Measurements from ENCODE around the gene KLHL26. TPM values are rescaled to one million over a fixed set of nuclear protein-coding genes. Genes with fewer than 3 reads are reported as not detected.
A peak's percentile ranks its signal among the peaks of the same experiment; 100 is the strongest.

The KLHL26 gene
- total and polyA plus RNA-seq, 2 of the 4 experiments (the other 2 are of a cell fraction) = 2.2 to 4.7 TPM

- no peak for TF ChIP-seq USF2 (IDR thresholded peaks at IDR 0.05; ENCODE audit: low read depth, low read length)
These were observed 19.7 kb downstream of the KLHL26 start (continued) for GRCh38 chr19:18656337-18657086.

GRCh38 chr19:18657590-18658365 lies 20.9 kb downstream of the KLHL26 start:
- peaks cover 21% of the 10 kb centered on the region for H3K9me1 ChIP-seq (ENCODE audit: insufficient read depth, low read length)
- peak overlapping the region; percentile 90 for H3K4ac ChIP-seq (ENCODE audit: low read depth, low read length)
- H3K79me1 ChIP-seq (ENCODE audit: low read depth in 1 of 2, low read length in 2 of 2) = peaks cover 21 to 58% of the 10 kb centered on the region in 2 experiments
- H4K91ac ChIP-seq (ENCODE audit: insufficient read depth, low read depth, low read length) = peak overlapping the region; percentile 85
- H2BK120ac ChIP-seq (ENCODE audit: low read depth, low read length) = peak overlapping the region; percentile 63
- no TSS peak for BruUV-seq (replicated peaks)
- H2AFZ ChIP-seq (replicated peaks; ENCODE audit: low read length, poor library complexity) = no peak overlapping the region
- H3K23ac ChIP-seq (ENCODE audit: low read depth, low read length) = peak overlapping the region; percentile 82; the same call in 1 of the 2 replicates
- peak; percentile 18 for ATAC-seq (ENCODE audit: low read depth)
- H3K18ac ChIP-seq (ENCODE audit: low read depth, low read length) = peak overlapping the region; percentile 20; the same call in 1 of the 2 replicates
- peak; percentile 95 for TF ChIP-seq BHLHE40 (IDR thresholded peaks at IDR 0.05; ENCODE audit: low read depth, low read length)
- peak; percentile 34; the same call in 1 of the 2 replicates for TF ChIP-seq FOS (IDR thresholded peaks at IDR 0.05; ENCODE audit: low read depth, low read length)
- TF ChIP-seq POLR2A (IDR thresholded peaks at IDR 0.05; ENCODE audit: low read depth, low read length) = 0 out of 2 replicates have a peak, but pooled peaks have one; percentile 21
- peak; percentile 78 for TF ChIP-seq USF2 (IDR thresholded peaks at IDR 0.05; ENCODE audit: low read depth, low read length)
- TF ChIP-seq CEBPB (IDR thresholded peaks at IDR 0.05; ENCODE audit: low read depth, low read length) = no peak
- TF ChIP-seq RCOR1 (IDR thresholded peaks at IDR 0.05; ENCODE audit: insufficient replicate concordance, low read length) = peak; percentile 90
- no peak for TF ChIP-seq RFX5 (IDR thresholded peaks at IDR 0.05; ENCODE audit: low read depth, low read length)
- peak; percentile 88 for TF ChIP-seq MAZ (IDR thresholded peaks at IDR 0.05; ENCODE audit: borderline replicate concordance, low read depth, low read length)
- no peak for TF ChIP-seq RAD21 (IDR thresholded peaks at IDR 0.05; ENCODE audit: low read length)
- peak overlapping the region; percentile 94 for H2AK5ac ChIP-seq (ENCODE audit: low read depth, low read length)
- H4K20me1 ChIP-seq (ENCODE audit: insufficient read depth, low read length) = no peaks in the 10 kb centered on the region; the same call in 1 of the 2 replicates
- H3K27ac ChIP-seq (ENCODE audit: insufficient read depth, low read length) = peak overlapping the region; percentile 25; the same call in 1 of the 2 replicates
- no peak overlapping the region for H3K4me2 ChIP-seq (ENCODE audit: low read depth, low read length)
- dilution Hi-C loops (cut with HindIII; ENCODE audit: low sequenced_read_pairs, unreplicated experiment) (no loop called here), intact Hi-C loops (cut with micrococcal nuclease) (no loop called here), in situ Hi-C loops (cut with MboI; ENCODE audit: low sequenced_read_pairs) (no loop called here)
- H2BK15ac ChIP-seq (ENCODE audit: low read depth, low read length) = peak overlapping the region; percentile 34; the same call in 2 of the 3 replicates
- CTCF ChIA-PET = no interaction called here
- POLR2A ChIA-PET (ENCODE audit: unreplicated experiment) = no interaction called here
- H3K36me3 ChIP-seq (ENCODE audit: control insufficient read depth, insufficient read depth, low read length) = no peaks in the 10 kb centered on the region
- no peak overlapping the region for H3K56ac ChIP-seq (ENCODE audit: extremely low read depth, insufficient read depth, low read length)
- H3K14ac ChIP-seq (replicated peaks; ENCODE audit: low read depth, low read length) = peak overlapping the region; percentile 55; the same call in 1 of the 2 replicates
- H3K4me1 ChIP-seq (ENCODE audit: control insufficient read depth, insufficient read depth, low read length) = peaks cover 33% of the 10 kb centered on the region
- DNase-seq = peak; percentile 91
- peak overlapping the region; percentile 72 for H2BK20ac ChIP-seq (ENCODE audit: low read depth, low read length)
- 60% methylated on average over 1 of the region's 20 CpGs; no CpG with 5 or more reads in 1 of the 2 experiments for WGBS, 2 experiments (ENCODE audit: extremely low coverage in 2 of 2, insufficient read length in 1 of 2)
- H2BK5ac ChIP-seq (ENCODE audit: low read depth, low read length, poor library complexity, severe bottlenecking) = peak overlapping the region; percentile 24
- no peaks in the 10 kb centered on the region for H3K9me3 ChIP-seq (ENCODE audit: control insufficient read depth, insufficient read depth, low read length)
- H4K8ac ChIP-seq (ENCODE audit: low read depth in 2 of 2, low read length in 2 of 2) = peak overlapping the region; percentile 48 to 61; a peak in 2 of 4 replicates
- H2AK9ac ChIP-seq (replicated peaks; ENCODE audit: low read depth, low read length, poor library complexity) = peak overlapping the region; percentile 91
- H3K9ac ChIP-seq (ENCODE audit: low read depth, low read length) = no peak overlapping the region
- H3K27me3 ChIP-seq (ENCODE audit: control insufficient read depth, insufficient read depth, low read length) = no peaks in the 10 kb centered on the region
- no peak overlapping the region for H3K4me3 ChIP-seq (ENCODE audit: insufficient read depth, low read depth, low read length)
- H4K5ac ChIP-seq (ENCODE audit: low read depth, low read length) = 0 out of 2 replicates have a peak overlapping the region, but pooled peaks have one; percentile 45

All from IMR-90 (cell line).